T-helper 2 cell treated with Interferon-gamma antibody and Interleukin-4, amounts not matched to agents 100 ng/mL and 5 ng/mL, for 36 hours (primary cell): ENCODE data around the gene KRTAP4-9. TPM values are rescaled to one million over a fixed set of nuclear protein-coding genes. Genes with fewer than 3 reads are reported as not detected.
"Not testable (repeated sequence)": the region's sequence is repeated elsewhere in the genome, so short reads cannot be mapped to it uniquely, and the experiment has no call there.

ENCODE experiments used
- intact Hi-C: fragments of 100-400 bp; cut with micrococcal nuclease; formaldehyde crosslinking; loops from one replicate; pipeline ENCODE4 v1.15.1; 2023
- total RNA-seq: library from RNA; stranded (reverse); gene quantifications from 2 replicates; pipeline ENCODE4 v1.2.3, GENCODE V29; 2022

Gene KRTAP4-9
- total RNA-seq, 1 donor from 2014 or later: not detected

- intact Hi-C loops: no loop called here
Measured at GRCh38 chr17:41096055-41096454, 9.1 kb upstream of the KRTAP4-9 start.

GRCh38 chr17:41098042-41098441 lies 7.1 kb upstream of the KRTAP4-9 start, which contains the start of gene KRTAP4-8:
Gene KRTAP4-8 (minus strand): TSS chr17:41098142. CDS start chr17:41098084, 58 bp downstream.
- intact Hi-C loops: no loop called here

GRCh38 chr17:41098481-41098880 lies 6.7 kb upstream of the KRTAP4-9 start:
- intact Hi-C loops: no loop called here

- intact Hi-C loops: not testable (repeated sequence)
Measured at GRCh38 chr17:41099682-41100480, 5.3 kb upstream of the KRTAP4-9 start.

GRCh38 chr17:41101586-41102259 lies 3.5 kb upstream of the KRTAP4-9 start, which contains the start of gene KRTAP4-16:
Gene KRTAP4-16 (minus strand): TSS chr17:41102209. CDS start chr17:41102209, 0 bp downstream.
- intact Hi-C loops: no loop called here

DNA sequence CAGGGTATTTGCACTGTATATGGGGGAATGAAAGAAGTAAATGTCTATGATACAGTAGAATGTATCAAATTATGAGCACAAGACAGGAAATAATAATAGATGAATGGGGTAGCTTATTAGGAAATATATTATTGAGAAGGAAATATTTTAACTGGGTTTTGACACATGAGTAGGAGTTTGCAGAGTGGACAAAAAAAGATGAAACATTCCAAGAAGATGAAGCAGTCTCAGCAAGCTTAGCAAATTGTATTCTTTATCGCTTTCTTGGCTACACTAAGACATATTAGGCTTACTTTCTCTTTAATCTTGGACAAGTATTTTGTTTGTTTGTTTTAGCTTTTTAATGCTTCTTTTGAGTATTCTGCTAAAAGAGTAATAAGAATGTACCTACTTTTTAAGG lies 1.3 kb upstream of the KRTAP4-9 start:
- intact Hi-C loops: no loop called here

DNA sequence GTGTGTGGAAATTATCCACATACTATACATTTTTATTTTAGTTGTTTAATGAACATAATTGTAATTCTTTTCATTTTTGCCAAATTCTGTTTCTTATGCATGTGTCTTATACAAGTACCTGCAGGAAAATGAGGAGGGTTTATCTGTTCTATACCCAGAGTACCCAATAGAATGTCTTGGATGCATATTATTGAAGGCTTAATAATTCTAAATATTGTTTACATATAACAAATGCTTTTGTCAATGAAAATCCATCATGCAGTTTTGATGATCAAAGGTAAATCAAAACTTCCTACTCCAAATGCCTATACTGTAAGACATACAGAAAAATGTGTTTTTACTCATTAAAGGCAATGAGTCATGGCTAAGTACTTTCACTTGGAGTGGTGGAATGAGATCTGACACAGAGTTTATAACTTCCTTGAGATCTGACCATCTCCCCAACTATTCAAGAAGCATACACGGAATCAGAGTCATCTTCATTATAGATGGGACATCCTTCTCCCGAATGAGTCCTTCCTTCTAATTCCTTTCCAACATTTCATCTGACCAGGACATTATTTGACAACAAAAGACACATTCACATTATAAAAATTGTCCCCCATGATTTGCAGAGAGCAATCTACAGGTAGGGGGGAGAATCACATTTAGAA lies 677 bp upstream of the KRTAP4-9 start:
- intact Hi-C loops: not testable (repeated sequence)

DNA sequence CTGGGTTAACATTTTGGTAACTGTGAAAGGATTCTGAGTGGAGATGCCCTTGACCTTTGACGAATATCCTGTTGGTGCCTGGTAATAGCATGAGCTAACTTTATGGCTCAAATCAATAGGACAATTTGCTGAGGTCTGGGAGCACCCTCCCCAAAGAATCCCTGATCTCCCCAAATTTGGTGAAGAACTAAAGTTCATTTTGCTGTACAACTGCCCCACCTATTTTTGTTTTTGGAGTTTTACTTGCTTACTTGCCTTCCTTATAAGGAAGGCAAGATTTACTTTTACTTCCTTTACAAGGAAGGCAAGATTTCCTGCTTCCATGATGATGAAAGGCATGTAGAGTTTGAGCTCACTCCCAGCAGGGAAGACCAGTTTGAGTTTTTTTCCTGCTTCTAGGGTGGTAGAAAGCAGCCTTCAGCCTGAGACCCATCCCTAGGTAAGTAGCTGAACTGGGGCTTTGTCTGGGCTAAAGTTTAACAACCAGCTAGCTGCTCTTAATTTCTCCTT lies 2.8 kb downstream of the KRTAP4-9 start:
- intact Hi-C loops: loop anchor here (1.0 kb wide), 1 partner anchor 21 kb away; no protein-coding TSS in a partner anchor

GRCh38 chr17:41108728-41109386 lies 3.7 kb downstream of the KRTAP4-9 start:
- intact Hi-C loops: not testable (repeated sequence)

- intact Hi-C loops: no loop called here
Measured at GRCh38 chr17:41111151-41111885, 6.1 kb downstream of the KRTAP4-9 start.

- intact Hi-C loops: no loop called here
Measured at GRCh38 chr17:41116297-41116696, 11.1 kb downstream of the KRTAP4-9 start.

- intact Hi-C loops: not testable (repeated sequence)
Measured at GRCh38 chr17:41117846-41118386, 12.7 kb downstream of the KRTAP4-9 start, which contains the start of gene KRTAP4-11. Gene KRTAP4-11 (minus strand): TSS chr17:41118373. CDS start chr17:41118315, 58 bp downstream.

DNA sequence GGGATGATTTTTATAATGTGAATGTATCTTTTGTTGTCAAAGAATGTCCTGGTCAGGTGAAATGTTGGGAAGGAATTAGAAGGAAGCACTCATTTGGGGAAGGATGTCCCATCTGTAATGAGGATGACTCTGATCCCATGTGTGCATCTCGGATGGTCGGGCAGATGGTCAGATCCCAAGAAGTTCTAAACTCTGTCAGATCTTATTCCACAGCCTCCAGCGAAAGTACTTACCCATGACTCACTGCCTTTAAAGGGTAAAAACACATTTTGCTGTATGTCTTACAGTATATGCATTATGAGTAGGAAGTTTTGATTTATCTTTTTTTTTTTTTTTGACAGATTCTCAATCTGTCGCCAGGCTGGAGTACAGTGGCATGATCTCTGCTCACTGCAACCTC lies 13.5 kb downstream of the KRTAP4-9 start:
- intact Hi-C loops: no loop called here

GRCh38 chr17:41119696-41120690 lies 14.8 kb downstream of the KRTAP4-9 start:
- intact Hi-C loops: not testable (repeated sequence)

DNA sequence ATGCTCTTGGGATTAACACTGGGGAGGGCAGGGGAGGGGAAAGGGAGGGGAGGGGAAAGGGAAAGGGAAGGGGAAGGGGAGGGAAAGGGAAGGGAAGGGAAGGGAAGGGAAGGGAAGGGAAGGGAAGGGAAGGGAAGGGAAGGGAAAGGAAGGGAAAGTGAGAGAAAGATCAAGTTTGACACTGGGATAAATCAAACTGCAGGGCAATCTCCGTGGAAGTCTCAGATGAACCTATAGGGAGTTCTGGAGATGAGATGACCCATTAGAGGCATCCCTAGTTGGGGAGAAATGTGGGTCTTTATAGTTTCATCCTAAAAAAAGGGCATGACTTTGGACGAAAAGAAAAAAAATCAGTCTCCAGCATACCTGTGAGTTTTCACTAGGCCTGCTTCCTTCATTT lies 16.6 kb downstream of the KRTAP4-9 start:
- intact Hi-C loops: no loop called here

GRCh38 chr17:41123292-41123990 lies 18.3 kb downstream of the KRTAP4-9 start:
- intact Hi-C loops: not testable (repeated sequence)

DNA sequence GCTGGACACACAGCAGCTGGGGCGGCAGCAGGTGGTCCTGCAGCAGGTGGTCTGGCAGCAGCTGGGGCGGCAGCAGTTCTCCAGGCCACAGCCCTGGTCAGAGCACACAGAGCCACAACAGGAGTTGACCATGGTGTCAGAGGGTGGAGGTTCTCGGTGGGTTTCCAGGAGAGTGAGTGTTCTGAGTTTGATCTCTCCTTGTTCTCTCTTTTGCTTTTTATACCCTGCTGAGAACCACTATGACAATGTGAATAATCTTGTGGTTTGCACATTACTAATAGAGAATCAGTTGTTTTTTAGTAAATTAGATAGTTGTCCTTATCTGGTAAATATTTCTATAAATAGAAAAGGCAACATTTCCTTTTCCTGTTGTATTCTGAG lies 18.8 kb downstream of the KRTAP4-9 start, which contains the start of gene KRTAP4-12:
Gene KRTAP4-12, minus strand, starts transcription at position 192 of the 381 bp plus-strand sequence. Its CDS starts 60 bp downstream, at position 132.
- intact Hi-C loops: not testable (repeated sequence)

DNA sequence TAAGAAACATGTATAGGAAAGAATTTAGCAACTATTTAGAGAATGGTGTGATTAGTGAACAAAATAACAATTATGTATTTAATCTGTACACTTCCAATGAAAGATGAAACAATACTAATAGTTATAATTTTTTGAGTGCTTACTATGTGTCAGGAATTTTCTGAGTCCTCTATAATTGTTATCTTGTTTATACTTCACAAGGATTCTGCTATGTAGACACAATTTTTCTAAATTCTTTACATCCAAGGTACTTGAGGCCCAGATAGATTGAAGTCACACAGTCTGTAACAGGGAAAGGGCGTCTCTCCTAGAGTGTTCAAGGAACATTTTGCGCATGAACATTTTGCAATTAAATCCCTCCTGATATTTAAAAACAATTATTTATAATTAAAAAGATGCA lies 19.9 kb downstream of the KRTAP4-9 start:
- intact Hi-C loops: no loop called here
